GM13976 (cell line): ENCODE results near the gene SUSD4.

ENCODE experiments used
- DNase-seq: peaks from one replicate; pipeline ENCODE4 v3.0.0; 2012; ENCODE audit warnings: low spot score
- CTCF ChIP-seq: IDR thresholded peaks from 2 replicates; pipeline ENCODE4 v1.5.1; 2012; ENCODE audit warnings: borderline replicate concordance, mild to moderate bottlenecking; ENCODE audit not compliant: insufficient read depth; ENCODE audit errors: extremely low read depth, missing control alignments, control extremely low read depth
- in situ Hi-C: fragments of 300-500 bp; cut with MboI; formaldehyde crosslinking; loops from one replicate; pipeline ENCODE4 v1.12.0; 2022; ENCODE audit warnings: low sequenced_read_pairs, mixed read lengths, inconsistent platforms; ENCODE audit not compliant: unreplicated experiment

Gene SUSD4

GRCh38 chr1:223349241-223349640, 14.7 kb downstream of the SUSD4 start:
- TF ChIP-seq CTCF: no peak
- no peak for DNase-seq
- in situ Hi-C loops: no loop called here

- DNase-seq: no peak
- in situ Hi-C loops: no loop called here
- TF ChIP-seq CTCF: no peak
Observed at GRCh38 chr1:223348439-223348838, 15.5 kb downstream of the SUSD4 start.

GRCh38 chr1:223347583-223347982, 16.4 kb downstream of the SUSD4 start:
- TF ChIP-seq CTCF: no peak
- no peak for DNase-seq
- in situ Hi-C loops: no loop called here

GRCh38 chr1:223346311-223346710, 17.7 kb downstream of the SUSD4 start:
- in situ Hi-C loops: no loop called here
- no peak for TF ChIP-seq CTCF
- no peak for DNase-seq

- TF ChIP-seq CTCF: no peak
- DNase-seq: no peak
- in situ Hi-C loops: no loop called here
Observed at GRCh38 chr1:223345720-223346119, 18.3 kb downstream of the SUSD4 start.

- DNase-seq: no peak
- in situ Hi-C loops: no loop called here
- TF ChIP-seq CTCF: no peak
Observed at GRCh38 chr1:223344491-223344890, 19.5 kb downstream of the SUSD4 start.

- no peak for DNase-seq
- in situ Hi-C loops: no loop called here
Observed at GRCh38 chr1:223343692-223344091, 20.3 kb downstream of the SUSD4 start.

More at GRCh38 chr1:223343692-223344091, 20.3 kb downstream of the SUSD4 start:
- TF ChIP-seq CTCF: no peak
